K562 (cell line): ENCODE measurements around the gene PIP5KL1. TPM values are rescaled to one million over a fixed set of nuclear protein-coding genes. Genes with fewer than 3 reads are reported as not detected.

Experiments used
- ATAC-seq: fragments of 200-7000 bp; cut with Tn5 transposase; 3 replicates; pipeline ENCODE4 v1.9.1; 2020; ENCODE audit warnings: moderate library complexity
- BruUV-seq: library from RNA; stranded (reverse); fragments of 400-500 nt; replicated peaks from 2 replicates; lab custom pipeline; 2021; lab: Mats Ljungman, UMichigan
- CTCF ChIA-PET: fragments of 300-600 bp; formaldehyde crosslinking; extraction: SDS; loops from one replicate; lab custom pipeline; 2021; ENCODE audit warnings: low intra/inter-chr PET ratio; lab: Yijun Ruan, JAX
- POLR2A ChIA-PET: fragments of 300-600, 350-650 bp; sonication (Branson Sonifier 250); formaldehyde crosslinking; extraction: SDS; loops from one replicate; lab custom pipeline; 2021; ENCODE audit warnings: antibody characterized with exemption, inconsistent platforms; lab: Yijun Ruan, JAX
- DNase-seq, 4 experiments: peaks; one replicate each; pipeline versions ENCODE4 v3.0.0 to v3.0.0-alpha.2; 2011 to 2018; ENCODE audit warnings: low spot score in 3 of 4, mixed read lengths in 3 of 4; ENCODE audit errors: extremely low read depth in 1 of 4
- FAIRE-seq: peaks from 2 replicates; lab custom pipeline; 2011; peaks lifted over from hg19 to GRCh38; lab: Jason Lieb, UNC
- H2AFZ ChIP-seq: 2 replicates; pipeline ENCODE4 v1.6.0; 2011; ENCODE audit warnings: low read depth, low read length, control low read depth, inconsistent platforms
- H3K27ac ChIP-seq: fragments of 200-600 bp; 3 replicates; pipeline ENCODE4 v1.8.0; 2011; ENCODE audit warnings: low read depth, mild to moderate bottlenecking, control low read depth, inconsistent platforms, low read length, moderate library complexity, mixed read lengths; ENCODE audit errors: extremely low read depth
- H3K27me3 ChIP-seq, 2 experiments: fragments of 300-600 bp in 1 of 2; 2 replicates in 1 of 2; 3 replicates in 1 of 2; pipeline versions ENCODE4 v1.6.0 to v1.8.0; 2011; ENCODE audit warnings: inconsistent platforms in 2 of 2, low read length in 2 of 2, mild to moderate bottlenecking in 1 of 2, mixed read lengths in 1 of 2, moderate library complexity in 1 of 2; ENCODE audit not compliant: control insufficient read depth in 2 of 2, insufficient read depth in 2 of 2
- H3K36me3 ChIP-seq: fragments of 300-600 bp; 3 replicates; pipeline ENCODE4 v1.8.0; 2011; ENCODE audit warnings: mild to moderate bottlenecking, low read length, inconsistent platforms; ENCODE audit not compliant: control insufficient read depth, insufficient read depth
- H3K4me1 ChIP-seq, 2 experiments: fragments of 200-600 bp in 1 of 2; replicated peaks in 1 of 2; 2 replicates in 1 of 2; 3 replicates in 1 of 2; pipeline versions ENCODE4 v1.5.1 to v1.8.0; 2011; ENCODE audit warnings: inconsistent platforms in 2 of 2, low read length in 2 of 2, mild to moderate bottlenecking in 1 of 2, mixed read lengths in 1 of 2, moderate library complexity in 1 of 2; ENCODE audit not compliant: control insufficient read depth in 2 of 2, insufficient read depth in 2 of 2
- H3K4me2 ChIP-seq: 2 replicates; pipeline ENCODE4 v1.6.1; 2011; ENCODE audit warnings: low read length, control low read depth, inconsistent platforms, mixed read lengths; ENCODE audit not compliant: insufficient read depth
- H3K4me3 ChIP-seq: fragments of 200-600 bp; sonication (generic), shearing (Covaris generic); 2 replicates; pipeline ENCODE4 v1.5.1; 2016; ENCODE audit warnings: control low read depth, inconsistent platforms
- H3K79me2 ChIP-seq: fragments of 200-600 bp; 3 replicates; pipeline ENCODE4 v1.8.0; 2011; ENCODE audit warnings: low read length, inconsistent platforms; ENCODE audit not compliant: control insufficient read depth, insufficient read depth
- H3K9ac ChIP-seq, 2 experiments: 2 replicates each; pipeline versions ENCODE4 v1.6.0 to v1.6.1; 2011; ENCODE audit warnings: low read depth in 2 of 2, low read length in 2 of 2, control low read depth in 1 of 2, inconsistent platforms in 1 of 2, mild to moderate bottlenecking in 1 of 2, mixed read lengths in 1 of 2; ENCODE audit not compliant: insufficient read depth in 1 of 2
- H3K9me1 ChIP-seq: one replicate; pipeline ENCODE4 v1.6.0; 2011; ENCODE audit warnings: inconsistent platforms, mild to moderate bottlenecking, low read length, moderate library complexity; ENCODE audit not compliant: control insufficient read depth, insufficient read depth
- H3K9me3 ChIP-seq: replicated peaks from 2 replicates; pipeline ENCODE4 v1.5.1; 2011; ENCODE audit warnings: low read depth, low read length, inconsistent platforms; ENCODE audit not compliant: control insufficient read depth, insufficient read depth
- H4K20me1 ChIP-seq: replicated peaks from 2 replicates; pipeline ENCODE4 v1.6.1; 2011; ENCODE audit warnings: low read length, inconsistent platforms, mixed read lengths; ENCODE audit not compliant: control insufficient read depth, insufficient read depth
- ARID1B ChIP-seq: fragments of 450-650 bp; IDR thresholded peaks from 2 replicates; pipeline ENCODE4 v1.6.1; 2016; ENCODE audit warnings: antibody characterized with exemption, mild to moderate bottlenecking, inconsistent platforms
- CGGBP1 ChIP-seq: fragments of 250-450 bp; sonication (Bioruptor Pico); IDR thresholded peaks from 2 replicates; pipeline ENCODE4 v1.9.0; 2021; ENCODE audit warnings: mild to moderate bottlenecking
- DPF2 ChIP-seq: fragments of 450-650 bp; IDR thresholded peaks from 2 replicates; pipeline ENCODE4 v1.6.1; 2016
- ETV5 ChIP-seq: sonication (generic); formaldehyde crosslinking; IDR thresholded peaks from 2 replicates; pipeline ENCODE4 v1.4.0; 2020; ENCODE audit warnings: low read depth, mild to moderate bottlenecking, missing genetic modification reagents
- FOXA1 ChIP-seq: fragments of 450-650 bp; IDR thresholded peaks from 2 replicates; pipeline ENCODE4 v1.6.1; 2016; ENCODE audit warnings: mild to moderate bottlenecking, borderline replicate concordance
- HDAC3 ChIP-seq: fragments of 450-650 bp; IDR thresholded peaks from 2 replicates; pipeline ENCODE4 v1.6.1; 2018; ENCODE audit warnings: borderline replicate concordance, mild to moderate bottlenecking, moderate library complexity; ENCODE audit not compliant: partially characterized antibody
- KLF16 ChIP-seq: IDR thresholded peaks from 2 replicates; pipeline ENCODE4 v1.6.1; 2016; ENCODE audit warnings: antibody characterized with exemption
- MTA1 ChIP-seq: fragments of 450-650 bp; IDR thresholded peaks from 2 replicates; pipeline ENCODE4 v1.6.1; 2017; ENCODE audit warnings: borderline replicate concordance
- RBM14 ChIP-seq: fragments of 200-400 bp; formaldehyde crosslinking; IDR thresholded peaks from 2 replicates; pipeline ENCODE4 v1.6.1; 2018; ENCODE audit warnings: low read depth, mild to moderate bottlenecking, low read length, moderate library complexity, borderline replicate concordance; ENCODE audit not compliant: insufficient read depth
- TRIM25 ChIP-seq: fragments of 450-650 bp; IDR thresholded peaks from 2 replicates; pipeline ENCODE4 v1.7.0; 2016; ENCODE audit warnings: borderline replicate concordance
- UBTF ChIP-seq, 2 experiments: IDR thresholded peaks; 2 replicates each; pipeline ENCODE4 v1.6.1; 2012; ENCODE audit warnings: improper control_type of control experiment in 2 of 2, low read depth in 2 of 2, low read length in 2 of 2, borderline replicate concordance in 1 of 2
- XRCC3 ChIP-seq: fragments of 450-650 bp; IDR thresholded peaks from 2 replicates; pipeline ENCODE4 v1.6.1; 2017; ENCODE audit warnings: mild to moderate bottlenecking, moderate library complexity
- ZNF3 ChIP-seq: fragments of 250-450 bp; sonication (Bioruptor Pico); IDR thresholded peaks from 2 replicates; pipeline ENCODE4 v1.5.0; 2021; ENCODE audit warnings: mild to moderate bottlenecking, moderate library complexity
- WGBS: fragments of 100-300 bp; shearing (Covaris generic); methylation state at CpG from one replicate; pipeline ENCODE4 v1.1.6; 2016; ENCODE audit warnings: low coverage, mixed read lengths; ENCODE audit not compliant: insufficient coverage; ENCODE audit errors: missing lambda C conversion rate; 5-methylcytosine and 5-hydroxymethylcytosine counted together
- in situ Hi-C: fragments of 300-500 bp; cut with MboI; formaldehyde crosslinking; loops from 4 replicates; pipeline ENCODE4 v1.15.0; 2018; ENCODE audit warnings: inconsistent platforms, mixed read lengths
- intact Hi-C: fragments of 100-400 bp; cut with micrococcal nuclease; formaldehyde crosslinking; loops from 2 replicates; pipeline ENCODE4 v1.14.2; 2022
- polyA plus RNA-seq, 8 experiments: library from polyadenylated mRNA; depleted of rRNA in 4 of 8; stranded (reverse) in 5 of 8; unstranded in 3 of 8; fragments of >200 nt; fragmentation: Nextera tagmentation in 2 of 8; fragmentation: Illumina TruSeq in 1 of 8; extraction: Ambion mirVana in 2 of 8; extraction: Trizol in 1 of 8; gene quantifications; 2 replicates each; pipeline versions ENCODE4 v1.2.1 to v1.2.3, GENCODE V29; 2011 to 2014; ENCODE audit warnings: inconsistent platforms in 1 of 8, missing spikeins in 1 of 8
- total RNA-seq, 7 experiments: library from RNA; depleted of rRNA in 6 of 7; stranded (reverse); fragments of >200 nt in 6 of 7; fragmentation: Illumina TruSeq in 2 of 7; extraction: Trizol in 2 of 7; gene quantifications; 2 replicates each; pipeline versions ENCODE4 v1.2.1 to v1.2.3, GENCODE V29; 2011 to 2021; ENCODE audit warnings: low replicate concordance in 1 of 7
- TF ChIP-seq, protein P1 (sequence below): fragments of 250-450 bp; sonication (Bioruptor Pico); IDR thresholded peaks from 2 replicates; pipeline ENCODE4 v1.9.0; 2021; ENCODE audit warnings: mild to moderate bottlenecking, inconsistent platforms

Gene PIP5KL1
- total and polyA plus RNA-seq, 9 of the 15 experiments (the other 6 are each of a cell fraction or from before 2014, with no cell fraction given) = 0.18 to 4.8 (median 1.2) TPM

GRCh38 chr9:127925959-127926905 lies 4.3 kb downstream of the PIP5KL1 start:
- ATAC-seq (no peak), DNase-seq (peak in 1 of 4 experiments; percentile 37), FAIRE-seq (no peak)
- in situ Hi-C loops (loop anchor here (5.0 to 10.0 kb wide), 2 partner anchors 424 to 711 kb away; no protein-coding TSS in a partner anchor), intact Hi-C loops (no loop called here)
- peak overlapping the region; percentile 76 for H3K4me2 ChIP-seq
- H3K4me3 ChIP-seq = no peak overlapping the region; the same call in 1 of the 2 replicates
- CTCF ChIA-PET = no interaction called here
- H3K9me1 ChIP-seq = no peaks in the 10 kb centered on the region
- 57% methylated on average over 13 of the region's 14 CpGs for WGBS
- no peak overlapping the region for H3K27ac ChIP-seq
- no peaks in the 10 kb centered on the region for H3K36me3 ChIP-seq
- peak overlapping the region; percentile 86 for H2AFZ ChIP-seq
- H3K9ac ChIP-seq = peak overlapping the region; percentile 6 to 80; a peak in 2 of 4 replicates
- no TSS peak for BruUV-seq
- H3K27me3 ChIP-seq = no peaks in the 10 kb centered on the region
- no peaks in the 10 kb centered on the region for H3K79me2 ChIP-seq
- H3K9me3 ChIP-seq = no peaks in the 10 kb centered on the region
- no peaks in the 10 kb centered on the region for H4K20me1 ChIP-seq
- H3K4me1 ChIP-seq = peaks cover 31 to 61% of the 10 kb centered on the region in 2 experiments
- POLR2A ChIA-PET = interaction anchor here (0.6 kb wide), 4 partner anchors 163 to 376 kb away, joined by 3 read pairs; no protein-coding TSS in a partner anchor
- TF ChIP-seq MTA1 = no peak
- TF ChIP-seq DPF2 = 0 out of 2 replicates have a peak, but pooled peaks have one; percentile 28
- TF ChIP-seq RBM14 = no peak
- TF ChIP-seq, protein P1, sequence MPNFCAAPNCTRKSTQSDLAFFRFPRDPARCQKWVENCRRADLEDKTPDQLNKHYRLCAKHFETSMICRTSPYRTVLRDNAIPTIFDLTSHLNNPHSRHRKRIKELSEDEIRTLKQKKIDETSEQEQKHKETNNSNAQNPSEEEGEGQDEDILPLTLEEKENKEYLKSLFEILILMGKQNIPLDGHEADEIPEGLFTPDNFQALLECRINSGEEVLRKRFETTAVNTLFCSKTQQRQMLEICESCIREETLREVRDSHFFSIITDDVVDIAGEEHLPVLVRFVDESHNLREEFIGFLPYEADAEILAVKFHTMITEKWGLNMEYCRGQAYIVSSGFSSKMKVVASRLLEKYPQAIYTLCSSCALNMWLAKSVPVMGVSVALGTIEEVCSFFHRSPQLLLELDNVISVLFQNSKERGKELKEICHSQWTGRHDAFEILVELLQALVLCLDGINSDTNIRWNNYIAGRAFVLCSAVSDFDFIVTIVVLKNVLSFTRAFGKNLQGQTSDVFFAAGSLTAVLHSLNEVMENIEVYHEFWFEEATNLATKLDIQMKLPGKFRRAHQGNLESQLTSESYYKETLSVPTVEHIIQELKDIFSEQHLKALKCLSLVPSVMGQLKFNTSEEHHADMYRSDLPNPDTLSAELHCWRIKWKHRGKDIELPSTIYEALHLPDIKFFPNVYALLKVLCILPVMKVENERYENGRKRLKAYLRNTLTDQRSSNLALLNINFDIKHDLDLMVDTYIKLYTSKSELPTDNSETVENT = no peak
- TF ChIP-seq CGGBP1 (CRISPR knock-in tag) = no peak
- TF ChIP-seq FOXA1 = no peak
- no peak for TF ChIP-seq UBTF (IDR thresholded peaks at IDR 0.05; ENCODE audit: borderline replicate concordance in 1 of 2, low read depth in 2 of 2, low read length in 2 of 2)
- TF ChIP-seq HDAC3 = no peak
- TF ChIP-seq XRCC3 = no peak
- TF ChIP-seq ETV5 (CRISPR knock-in tag) = no peak
- no peak for TF ChIP-seq TRIM25
- no peak for TF ChIP-seq ZNF3 (CRISPR knock-in tag)
- TF ChIP-seq ARID1B = no peak
- no peak for TF ChIP-seq KLF16
